Aorta (tissue), 5 donors: Measurements from ENCODE around the gene TERB1. TPM values are rescaled to one million over a fixed set of nuclear protein-coding genes. Genes with fewer than 3 reads are reported as not detected.
"Not testable (repeated sequence)": the region's sequence is repeated elsewhere in the genome, so short reads cannot be mapped to it uniquely, and the experiment has no call there.

ENCODE experiments used
- ATAC-seq: fragments of 200-7000 bp; cut with Tn5 transposase; one replicate; pipeline ENCODE4 v1.9.1; 2022; ENCODE audit warnings: moderate library complexity; ENCODE audit not compliant: low FRiP score
- DNase-seq, 2 donors: peaks; one replicate each; pipeline ENCODE4 v3.0.0-alpha.2; 2020
- H3K27ac ChIP-seq, 2 donors: one replicate each; pipeline ENCODE4 v1.5.1; 2013; ENCODE audit warnings: low read length in 2 of 2, mild to moderate bottlenecking in 2 of 2, moderate library complexity in 2 of 2, control low read depth in 1 of 2, inconsistent platforms in 1 of 2, low read depth in 1 of 2
- H3K27me3 ChIP-seq, 2 donors: one replicate each; pipeline ENCODE4 v1.6.1; 2013; ENCODE audit warnings: control low read depth in 1 of 2, low read length in 1 of 2, mild to moderate bottlenecking in 1 of 2, moderate library complexity in 1 of 2; ENCODE audit not compliant: insufficient read depth in 2 of 2, control insufficient read depth in 1 of 2
- H3K36me3 ChIP-seq, 2 donors: one replicate each; pipeline ENCODE4 v1.6.1; 2013; ENCODE audit warnings: control low read depth in 1 of 2, low read length in 1 of 2, mild to moderate bottlenecking in 1 of 2; ENCODE audit not compliant: insufficient read depth in 2 of 2, control insufficient read depth in 1 of 2
- H3K4me1 ChIP-seq, 2 donors: one replicate each; pipeline ENCODE4 v1.6.1; 2013; ENCODE audit warnings: low read length in 2 of 2, control low read depth in 1 of 2, mild to moderate bottlenecking in 1 of 2, moderate library complexity in 1 of 2; ENCODE audit not compliant: insufficient read depth in 2 of 2, control insufficient read depth in 1 of 2
- H3K4me3 ChIP-seq, 2 donors: one replicate each; pipeline ENCODE4 v1.5.1; 2013; ENCODE audit warnings: low read length in 2 of 2, control low read depth in 1 of 2, mild to moderate bottlenecking in 1 of 2
- H3K9me3 ChIP-seq: one replicate; pipeline ENCODE4 v1.6.1; 2013; ENCODE audit warnings: mild to moderate bottlenecking, low read length; ENCODE audit not compliant: control insufficient read depth
- WGBS, 2 donors: extraction: QIAGEN DNeasy Blood & Tissue Kit; methylation state at CpG; one replicate each; pipeline ENCODE4 v1.1.7; 2013; 5-methylcytosine and 5-hydroxymethylcytosine counted together
- intact Hi-C, 2 donors: fragments of 100-400 bp; cut with DNase I; formaldehyde crosslinking; loops; one replicate each; pipeline versions ENCODE4 v1.14.2 to v1.15.0; 2022
- polyA plus RNA-seq, 2 donors: library from polyadenylated mRNA; stranded (reverse); fragments of 200-250 nt; gene quantifications; one replicate each; pipeline ENCODE4 v1.2.3, GENCODE V29; 2013
- total RNA-seq, 2 donors: library from RNA; stranded (reverse); fragmentation: NEBNext Ultra II Directional; extraction: Animal tissue kit (Norgen Biotek cat#: 25700); gene quantifications; one replicate each; pipeline ENCODE4 v1.2.1, GENCODE V29; 2021
- donor health status: healthy with polysubstance abuse.
- donor health status: Bipolar disorder and iron deficiency.
- donor health status: DM: no; HTN: no; CAD: no.
- donor health status: DM: no; HTN: no; CAD: no.
- donor health status: DM: yes; HTN: yes; CAD: no.

TERB1 gene
- total and polyA plus RNA-seq, 4 donors = not detected

DNA sequence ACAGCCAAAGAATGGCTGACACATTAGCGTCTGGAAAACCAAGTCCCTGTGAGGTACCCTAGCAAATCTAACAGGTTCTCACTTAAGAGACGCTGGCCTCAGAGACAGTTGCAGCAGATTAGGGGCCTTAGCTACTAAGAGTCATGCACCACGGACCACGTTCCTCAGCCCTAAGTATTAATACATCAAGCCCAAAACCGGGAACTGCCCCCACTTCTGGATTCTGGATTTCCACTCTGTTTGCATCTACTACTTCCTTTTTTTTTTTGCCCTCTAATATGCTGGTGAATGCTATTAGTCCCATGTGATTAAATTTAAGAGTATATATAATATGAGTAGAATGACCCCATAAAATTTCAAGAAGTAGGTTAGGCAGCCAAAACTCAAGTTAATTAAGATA, 775 bp upstream of the TERB1 start:
- peaks cover 5% of the 10 kb centered on the region in 2 donors for H3K36me3 ChIP-seq
- H3K4me3 ChIP-seq = no peak overlapping the region
- intact Hi-C loops = no loop called here
- H3K27me3 ChIP-seq = no peaks in the 10 kb centered on the region
- H3K4me1 ChIP-seq = no peaks in the 10 kb centered on the region
- 89 to 91% methylated on average over 5 of the region's 5 CpGs for WGBS, 2 donors
- H3K9me3 ChIP-seq = no peaks in the 10 kb centered on the region
- DNase-seq (no peak), ATAC-seq (no peak)
- H3K27ac ChIP-seq = no peak overlapping the region

DNA sequence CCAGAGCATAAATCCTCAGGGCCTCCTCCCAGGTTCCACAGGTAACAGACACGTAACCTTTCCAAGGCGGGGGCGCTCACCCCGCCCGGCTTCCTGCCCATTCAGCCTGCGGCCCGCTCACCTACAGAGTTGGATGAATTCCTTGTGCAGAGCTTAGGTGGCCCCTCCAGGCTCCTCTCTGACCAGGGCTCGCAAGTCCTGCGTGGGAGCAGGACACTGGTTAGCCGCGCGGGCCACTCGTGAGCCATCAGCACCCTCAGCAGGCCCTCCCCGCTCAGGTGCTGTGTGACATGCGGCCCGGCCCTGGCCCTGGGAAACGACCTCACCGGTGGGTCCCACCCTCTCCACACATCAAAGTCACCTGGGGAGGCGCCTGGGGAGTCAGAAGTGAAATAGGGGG, 528 bp downstream of the TERB1 start:
- Histone ChIP-seq H3K4me1 (no peaks in the 10 kb centered on the region), H3K27me3 (no peaks in the 10 kb centered on the region), H3K36me3 (peaks cover 2 to 3% of the 10 kb centered on the region in 2 donors), H3K27ac (no peak overlapping the region), H3K9me3 (no peaks in the 10 kb centered on the region), H3K4me3 (no peak overlapping the region)
- WGBS, 2 donors = 89 to 92% methylated on average over 19 of the region's 19 CpGs
- DNase-seq (no peak), ATAC-seq (peak; percentile 48)
- intact Hi-C loops = no loop called here

DNA sequence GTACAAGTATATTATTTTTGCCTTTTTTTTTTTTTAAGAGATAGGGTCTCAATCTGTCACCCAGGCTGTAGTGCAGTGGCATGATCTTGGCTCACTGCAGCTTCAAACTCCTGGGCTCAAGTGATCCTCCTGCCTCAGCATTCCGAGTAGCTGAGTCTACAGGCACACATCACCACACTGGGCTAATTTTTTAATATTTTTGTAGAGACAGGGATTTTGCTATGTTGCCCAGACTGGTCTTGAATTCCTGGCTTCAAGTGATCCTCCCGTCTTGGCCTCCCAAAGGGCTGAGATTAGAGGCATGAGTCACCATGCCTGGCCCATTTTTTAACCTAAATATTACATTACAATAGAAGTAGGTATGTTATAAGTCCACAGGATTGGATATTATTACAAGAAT, 3.2 kb downstream of the TERB1 start:
- H3K27ac ChIP-seq = no peak overlapping the region
- no peaks in the 10 kb centered on the region for H3K4me1 ChIP-seq
- DNase-seq (no peak), ATAC-seq (no peak)
- intact Hi-C loops = no loop called here
- H3K4me3 ChIP-seq = no peak overlapping the region
- peaks cover 0 to 2% of the 10 kb centered on the region in 2 donors for H3K36me3 ChIP-seq
- no peaks in the 10 kb centered on the region for H3K9me3 ChIP-seq
- no peaks in the 10 kb centered on the region for H3K27me3 ChIP-seq
- 6 to 13% methylated on average over 2 of the region's 2 CpGs for WGBS, 2 donors

DNA sequence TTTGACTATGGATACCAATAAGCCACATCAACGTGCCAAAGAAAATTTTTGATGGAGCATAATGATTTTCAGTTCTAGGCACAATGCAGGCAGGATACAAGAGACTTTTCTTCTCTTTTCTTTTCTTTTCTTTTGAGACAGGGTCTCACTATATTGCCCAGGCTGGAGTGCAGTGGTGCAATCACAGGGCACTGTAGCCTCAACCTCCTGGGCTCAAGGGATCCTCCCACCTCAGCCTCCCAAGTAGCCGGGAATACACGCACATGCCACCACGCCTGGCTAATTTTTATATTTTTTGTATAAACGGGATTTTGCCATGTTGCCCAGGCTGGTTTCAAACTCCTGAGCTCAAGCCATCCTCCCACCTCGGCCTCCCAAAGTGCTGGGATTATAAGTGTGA, 7.4 kb downstream of the TERB1 start:
- H3K27ac ChIP-seq, ATAC-seq, H3K4me1 ChIP-seq, H3K36me3 ChIP-seq, intact Hi-C loops, H3K27me3 ChIP-seq, H3K4me3 ChIP-seq, DNase-seq, H3K9me3 ChIP-seq: not testable (repeated sequence)
- 89 to 90% methylated on average over 6 of the region's 6 CpGs for WGBS, 2 donors

DNA sequence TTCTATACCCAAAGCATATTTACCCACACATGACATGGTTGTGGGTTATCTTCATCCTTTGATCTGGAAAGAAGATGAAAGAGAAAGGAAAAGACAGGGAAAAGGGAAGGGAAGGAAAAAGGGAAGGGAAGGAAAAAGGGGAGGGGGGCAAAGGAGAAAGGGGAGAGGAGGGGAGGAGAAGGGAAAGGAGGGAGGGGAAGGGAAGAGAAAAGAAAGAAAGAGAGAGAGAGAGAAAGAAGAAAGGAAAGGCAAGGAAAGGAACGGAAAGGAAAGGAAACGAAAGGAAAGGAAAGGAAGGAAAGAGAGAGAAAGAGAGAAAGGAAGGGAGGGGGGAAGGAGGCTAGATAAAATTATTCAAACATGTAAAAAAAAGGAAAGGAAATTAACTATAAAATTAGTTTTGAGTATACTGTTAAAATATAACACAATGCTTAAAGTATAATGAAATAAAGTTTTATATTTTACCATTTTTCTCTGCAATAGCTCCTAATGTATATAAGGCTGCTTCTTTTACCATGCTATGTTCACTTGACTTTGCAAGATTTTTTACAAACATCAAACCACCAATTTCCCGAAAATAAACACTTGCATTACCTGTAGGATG, 11.2 kb downstream of the TERB1 start:
- DNase-seq = no peak
- no peaks in the 10 kb centered on the region for H3K9me3 ChIP-seq
- H3K4me3 ChIP-seq = no peak overlapping the region
- ATAC-seq = no peak
- 62 to 63% methylated on average over 3 of the region's 3 CpGs for WGBS, 2 donors
- intact Hi-C loops = no loop called here
- H3K36me3 ChIP-seq = no peaks in the 10 kb centered on the region
- no peaks in the 10 kb centered on the region for H3K4me1 ChIP-seq
- H3K27me3 ChIP-seq = peaks cover 0 to 2% of the 10 kb centered on the region in 2 donors
- no peak overlapping the region for H3K27ac ChIP-seq

DNA sequence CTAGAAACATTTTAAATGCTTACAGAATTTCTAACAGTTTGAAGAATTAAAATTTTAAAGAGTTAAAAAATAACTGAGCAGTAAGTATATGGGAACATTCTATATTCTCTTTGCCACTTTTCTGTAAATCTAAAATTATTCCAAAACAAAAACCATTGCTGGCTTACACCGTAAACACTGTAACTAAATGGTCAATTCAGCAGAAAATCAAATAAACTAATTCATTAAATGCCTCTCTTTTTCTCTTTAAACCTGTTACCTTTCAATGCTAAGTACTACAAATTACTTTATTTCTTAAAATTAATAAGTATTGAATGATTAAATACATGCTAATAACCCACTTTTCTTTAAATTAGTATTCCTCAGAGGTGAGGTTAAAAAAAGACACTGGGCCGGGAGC, 14.0 kb downstream of the TERB1 start:
- no peaks in the 10 kb centered on the region for H3K4me1 ChIP-seq
- H3K36me3 ChIP-seq = no peaks in the 10 kb centered on the region
- peaks cover 0 to 2% of the 10 kb centered on the region in 2 donors for H3K27me3 ChIP-seq
- no peak overlapping the region for H3K27ac ChIP-seq
- ATAC-seq = no peak
- H3K9me3 ChIP-seq = no peaks in the 10 kb centered on the region
- no peak overlapping the region for H3K4me3 ChIP-seq
- intact Hi-C loops = no loop called here
- no peak for DNase-seq
- WGBS, 2 donors = 70 to 99% methylated on average over 2 of the region's 2 CpGs

DNA sequence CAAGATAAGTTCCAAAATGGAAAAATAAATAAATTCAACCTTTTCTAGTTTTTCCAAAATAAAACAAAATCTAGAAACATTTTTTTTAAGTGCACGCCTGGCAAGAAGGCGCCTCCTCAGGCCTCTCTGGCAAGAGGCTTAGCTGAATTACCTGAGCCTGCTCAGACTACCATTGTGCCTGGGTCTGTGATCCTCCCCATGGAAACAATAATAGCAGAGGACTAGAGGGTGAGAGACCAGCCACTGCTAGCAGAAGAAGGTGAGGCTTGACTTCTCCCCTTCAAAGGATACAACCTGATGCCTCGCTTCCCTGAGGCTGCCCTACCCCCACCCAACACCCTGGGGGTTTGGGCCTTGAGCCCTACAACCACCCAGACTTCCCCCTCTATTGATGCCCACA, 14.8 kb downstream of the TERB1 start:
- H3K36me3 ChIP-seq = no peaks in the 10 kb centered on the region
- no peaks in the 10 kb centered on the region for H3K4me1 ChIP-seq
- 89 to 92% methylated on average over 3 of the region's 3 CpGs for WGBS, 2 donors
- H3K27me3 ChIP-seq = peaks cover 0 to 2% of the 10 kb centered on the region in 2 donors
- no peaks in the 10 kb centered on the region for H3K9me3 ChIP-seq
- no peak for DNase-seq
- no peak for ATAC-seq
- H3K27ac ChIP-seq = no peak overlapping the region
- H3K4me3 ChIP-seq = no peak overlapping the region
- intact Hi-C loops = no loop called here

DNA sequence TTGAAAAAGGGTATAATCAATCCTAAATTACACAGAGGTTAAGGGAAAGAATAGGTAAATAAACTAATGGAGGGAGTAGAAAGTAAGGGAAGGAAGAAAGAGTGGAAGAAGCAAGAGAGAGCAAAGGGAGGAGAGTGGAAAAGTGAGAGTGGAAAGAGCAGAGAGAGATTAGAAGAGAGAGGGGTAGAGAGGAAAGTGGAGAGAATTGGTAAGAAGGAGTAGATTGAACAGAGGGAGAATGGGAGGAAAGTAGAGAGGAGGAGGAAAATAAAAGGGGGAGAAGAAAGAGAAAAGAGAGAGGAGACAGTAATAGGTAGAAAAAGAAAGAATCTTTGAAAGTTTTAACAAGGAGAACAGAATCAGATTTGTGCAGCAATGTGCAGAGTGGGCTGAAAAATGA, 24.9 kb downstream of the TERB1 start:
- Histone ChIP-seq H3K9me3 (no peaks in the 10 kb centered on the region), H3K36me3 (no peaks in the 10 kb centered on the region), H3K4me1 (no peaks in the 10 kb centered on the region), H3K4me3 (no peak overlapping the region), H3K27ac (no peak overlapping the region), H3K27me3 (no peaks in the 10 kb centered on the region)
- ATAC-seq = no peak
- intact Hi-C loops = no loop called here
- DNase-seq = no peak

DNA sequence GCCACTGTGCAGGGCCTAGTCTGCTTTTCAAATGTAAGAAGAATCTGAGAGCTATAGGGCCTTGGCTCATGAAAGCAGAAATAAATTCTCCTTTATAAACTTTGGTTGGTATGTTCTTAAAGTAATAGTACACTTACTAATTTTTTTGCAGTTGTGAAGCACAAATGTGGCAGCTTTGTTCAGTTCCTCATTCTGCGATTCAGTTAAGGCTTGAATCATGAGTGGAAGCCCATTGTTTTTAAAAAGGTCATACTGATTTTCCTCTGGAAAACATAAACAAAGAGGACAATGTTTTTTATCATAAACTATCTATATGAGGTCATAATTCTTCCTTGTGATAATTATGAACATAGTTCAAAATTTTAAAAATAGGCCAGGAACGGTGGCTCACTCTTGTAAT, 26.4 kb downstream of the TERB1 start:
- Histone ChIP-seq H3K4me3 (no peak overlapping the region), H3K27me3 (no peaks in the 10 kb centered on the region), H3K4me1 (no peaks in the 10 kb centered on the region), H3K27ac (no peak overlapping the region), H3K9me3 (no peaks in the 10 kb centered on the region), H3K36me3 (no peaks in the 10 kb centered on the region)
- intact Hi-C loops = no loop called here
- no peak for ATAC-seq
- no peak for DNase-seq
- WGBS, 2 donors = 70 to 77% methylated on average over 2 of the region's 2 CpGs
